K562 (cell line): Measurements from ENCODE around the gene KCNT1. TPM values are rescaled to one million over a fixed set of nuclear protein-coding genes. Genes with fewer than 3 reads are reported as not detected.

ENCODE experiments used
- ATAC-seq: fragments of 200-7000 bp; cut with Tn5 transposase; 3 replicates; pipeline ENCODE4 v1.9.1; 2020; ENCODE audit warnings: moderate library complexity
- BruUV-seq: library from RNA; stranded (reverse); fragments of 400-500 nt; replicated peaks from 2 replicates; lab custom pipeline; 2021; lab: Mats Ljungman, UMichigan
- CTCF ChIA-PET: fragments of 300-600 bp; formaldehyde crosslinking; extraction: SDS; loops from one replicate; lab custom pipeline; 2021; ENCODE audit warnings: low intra/inter-chr PET ratio; lab: Yijun Ruan, JAX
- POLR2A ChIA-PET: fragments of 300-600, 350-650 bp; sonication (Branson Sonifier 250); formaldehyde crosslinking; extraction: SDS; loops from one replicate; lab custom pipeline; 2021; ENCODE audit warnings: antibody characterized with exemption, inconsistent platforms; lab: Yijun Ruan, JAX
- DNase-seq, 4 experiments: peaks; one replicate each; pipeline versions ENCODE4 v3.0.0 to v3.0.0-alpha.2; 2011 to 2018; ENCODE audit warnings: low spot score in 3 of 4, mixed read lengths in 3 of 4; ENCODE audit errors: extremely low read depth in 1 of 4
- FAIRE-seq: peaks from 2 replicates; lab custom pipeline; 2011; peaks lifted over from hg19 to GRCh38; lab: Jason Lieb, UNC
- H2AFZ ChIP-seq: 2 replicates; pipeline ENCODE4 v1.6.0; 2011; ENCODE audit warnings: low read depth, low read length, control low read depth, inconsistent platforms
- H3K27ac ChIP-seq: fragments of 200-600 bp; 3 replicates; pipeline ENCODE4 v1.8.0; 2011; ENCODE audit warnings: low read depth, mild to moderate bottlenecking, control low read depth, inconsistent platforms, low read length, moderate library complexity, mixed read lengths; ENCODE audit errors: extremely low read depth
- H3K27me3 ChIP-seq, 2 experiments: fragments of 300-600 bp in 1 of 2; 2 replicates in 1 of 2; 3 replicates in 1 of 2; pipeline versions ENCODE4 v1.6.0 to v1.8.0; 2011; ENCODE audit warnings: inconsistent platforms in 2 of 2, low read length in 2 of 2, mild to moderate bottlenecking in 1 of 2, mixed read lengths in 1 of 2, moderate library complexity in 1 of 2; ENCODE audit not compliant: control insufficient read depth in 2 of 2, insufficient read depth in 2 of 2
- H3K36me3 ChIP-seq: fragments of 300-600 bp; 3 replicates; pipeline ENCODE4 v1.8.0; 2011; ENCODE audit warnings: mild to moderate bottlenecking, low read length, inconsistent platforms; ENCODE audit not compliant: control insufficient read depth, insufficient read depth
- H3K4me1 ChIP-seq, 2 experiments: fragments of 200-600 bp in 1 of 2; replicated peaks in 1 of 2; 2 replicates in 1 of 2; 3 replicates in 1 of 2; pipeline versions ENCODE4 v1.5.1 to v1.8.0; 2011; ENCODE audit warnings: inconsistent platforms in 2 of 2, low read length in 2 of 2, mild to moderate bottlenecking in 1 of 2, mixed read lengths in 1 of 2, moderate library complexity in 1 of 2; ENCODE audit not compliant: control insufficient read depth in 2 of 2, insufficient read depth in 2 of 2
- H3K4me2 ChIP-seq: 2 replicates; pipeline ENCODE4 v1.6.1; 2011; ENCODE audit warnings: low read length, control low read depth, inconsistent platforms, mixed read lengths; ENCODE audit not compliant: insufficient read depth
- H3K4me3 ChIP-seq: fragments of 200-600 bp; sonication (generic), shearing (Covaris generic); 2 replicates; pipeline ENCODE4 v1.5.1; 2016; ENCODE audit warnings: control low read depth, inconsistent platforms
- H3K79me2 ChIP-seq: fragments of 200-600 bp; 3 replicates; pipeline ENCODE4 v1.8.0; 2011; ENCODE audit warnings: low read length, inconsistent platforms; ENCODE audit not compliant: control insufficient read depth, insufficient read depth
- H3K9ac ChIP-seq, 2 experiments: 2 replicates each; pipeline versions ENCODE4 v1.6.0 to v1.6.1; 2011; ENCODE audit warnings: low read depth in 2 of 2, low read length in 2 of 2, control low read depth in 1 of 2, inconsistent platforms in 1 of 2, mild to moderate bottlenecking in 1 of 2, mixed read lengths in 1 of 2; ENCODE audit not compliant: insufficient read depth in 1 of 2
- H3K9me1 ChIP-seq: one replicate; pipeline ENCODE4 v1.6.0; 2011; ENCODE audit warnings: inconsistent platforms, mild to moderate bottlenecking, low read length, moderate library complexity; ENCODE audit not compliant: control insufficient read depth, insufficient read depth
- H3K9me3 ChIP-seq: replicated peaks from 2 replicates; pipeline ENCODE4 v1.5.1; 2011; ENCODE audit warnings: low read depth, low read length, inconsistent platforms; ENCODE audit not compliant: control insufficient read depth, insufficient read depth
- H4K20me1 ChIP-seq: replicated peaks from 2 replicates; pipeline ENCODE4 v1.6.1; 2011; ENCODE audit warnings: low read length, inconsistent platforms, mixed read lengths; ENCODE audit not compliant: control insufficient read depth, insufficient read depth
- ARHGAP35 ChIP-seq: fragments of 450-650 bp; IDR thresholded peaks from 2 replicates; pipeline ENCODE4 v1.6.1; 2018; ENCODE audit not compliant: partially characterized antibody
- EWSR1 ChIP-seq: fragments of 450-650 bp; IDR thresholded peaks from 2 replicates; pipeline ENCODE4 v1.6.1; 2018; ENCODE audit warnings: borderline replicate concordance, mild to moderate bottlenecking, low read depth, moderate library complexity; ENCODE audit not compliant: partially characterized antibody
- NFIC ChIP-seq: fragments of 450-650 bp; IDR thresholded peaks from 2 replicates; pipeline ENCODE4 v1.6.1; 2017; ENCODE audit warnings: mild to moderate bottlenecking, inconsistent platforms
- SAP30 ChIP-seq: fragments of 200-600 bp; sonication (generic); IDR thresholded peaks from 2 replicates; pipeline ENCODE4 v1.6.1; 2012; ENCODE audit warnings: borderline replicate concordance, low read depth, mild to moderate bottlenecking, moderate library complexity, low read length, control low read depth, inconsistent platforms; ENCODE audit not compliant: insufficient read depth, poor library complexity, severe bottlenecking
- SMARCC2 ChIP-seq: fragments of 450-650 bp; IDR thresholded peaks from 2 replicates; pipeline ENCODE4 v1.6.1; 2017; ENCODE audit warnings: antibody characterized with exemption, moderate library complexity, mild to moderate bottlenecking, low read depth
- ZBTB2 ChIP-seq: fragments of 450-650 bp; IDR thresholded peaks from 2 replicates; pipeline ENCODE4 v1.6.1; 2016; ENCODE audit warnings: antibody characterized with exemption
- ZFP30 ChIP-seq: fragments of 250-450 bp; sonication (Bioruptor Pico); IDR thresholded peaks from 2 replicates; pipeline ENCODE4 v1.8.0; 2022; ENCODE audit warnings: moderate library complexity, mild to moderate bottlenecking, inconsistent platforms, borderline replicate concordance
- WGBS: fragments of 100-300 bp; shearing (Covaris generic); methylation state at CpG from one replicate; pipeline ENCODE4 v1.1.6; 2016; ENCODE audit warnings: low coverage, mixed read lengths; ENCODE audit not compliant: insufficient coverage; ENCODE audit errors: missing lambda C conversion rate; 5-methylcytosine and 5-hydroxymethylcytosine counted together
- in situ Hi-C: fragments of 300-500 bp; cut with MboI; formaldehyde crosslinking; loops from 4 replicates; pipeline ENCODE4 v1.15.0; 2018; ENCODE audit warnings: inconsistent platforms, mixed read lengths
- intact Hi-C: fragments of 100-400 bp; cut with micrococcal nuclease; formaldehyde crosslinking; loops from 2 replicates; pipeline ENCODE4 v1.14.2; 2022
- polyA plus RNA-seq, 8 experiments: library from polyadenylated mRNA; depleted of rRNA in 4 of 8; stranded (reverse) in 5 of 8; unstranded in 3 of 8; fragments of >200 nt; fragmentation: Nextera tagmentation in 2 of 8; fragmentation: Illumina TruSeq in 1 of 8; extraction: Ambion mirVana in 2 of 8; extraction: Trizol in 1 of 8; gene quantifications; 2 replicates each; pipeline versions ENCODE4 v1.2.1 to v1.2.3, GENCODE V29; 2011 to 2014; ENCODE audit warnings: inconsistent platforms in 1 of 8, missing spikeins in 1 of 8
- total RNA-seq, 7 experiments: library from RNA; depleted of rRNA in 6 of 7; stranded (reverse); fragments of >200 nt in 6 of 7; fragmentation: Illumina TruSeq in 2 of 7; extraction: Trizol in 2 of 7; gene quantifications; 2 replicates each; pipeline versions ENCODE4 v1.2.1 to v1.2.3, GENCODE V29; 2011 to 2021; ENCODE audit warnings: low replicate concordance in 1 of 7
- TF ChIP-seq, protein P1 (sequence below): fragments of 250-450 bp; sonication (Bioruptor Pico); IDR thresholded peaks from 2 replicates; pipeline ENCODE4 v1.4.0; 2020; ENCODE audit warnings: borderline replicate concordance
- TF ChIP-seq, protein P2 (sequence below): sonication (generic); formaldehyde crosslinking; IDR thresholded peaks from 2 replicates; pipeline ENCODE4 v1.8.0; 2022; ENCODE audit warnings: mild to moderate bottlenecking, missing genetic modification reagents

The KCNT1 gene
- total and polyA plus RNA-seq, 9 of the 15 experiments (the other 6 are each of a cell fraction or from before 2014, with no cell fraction given), result 0.05 TPM; not detected in 8

DNA sequence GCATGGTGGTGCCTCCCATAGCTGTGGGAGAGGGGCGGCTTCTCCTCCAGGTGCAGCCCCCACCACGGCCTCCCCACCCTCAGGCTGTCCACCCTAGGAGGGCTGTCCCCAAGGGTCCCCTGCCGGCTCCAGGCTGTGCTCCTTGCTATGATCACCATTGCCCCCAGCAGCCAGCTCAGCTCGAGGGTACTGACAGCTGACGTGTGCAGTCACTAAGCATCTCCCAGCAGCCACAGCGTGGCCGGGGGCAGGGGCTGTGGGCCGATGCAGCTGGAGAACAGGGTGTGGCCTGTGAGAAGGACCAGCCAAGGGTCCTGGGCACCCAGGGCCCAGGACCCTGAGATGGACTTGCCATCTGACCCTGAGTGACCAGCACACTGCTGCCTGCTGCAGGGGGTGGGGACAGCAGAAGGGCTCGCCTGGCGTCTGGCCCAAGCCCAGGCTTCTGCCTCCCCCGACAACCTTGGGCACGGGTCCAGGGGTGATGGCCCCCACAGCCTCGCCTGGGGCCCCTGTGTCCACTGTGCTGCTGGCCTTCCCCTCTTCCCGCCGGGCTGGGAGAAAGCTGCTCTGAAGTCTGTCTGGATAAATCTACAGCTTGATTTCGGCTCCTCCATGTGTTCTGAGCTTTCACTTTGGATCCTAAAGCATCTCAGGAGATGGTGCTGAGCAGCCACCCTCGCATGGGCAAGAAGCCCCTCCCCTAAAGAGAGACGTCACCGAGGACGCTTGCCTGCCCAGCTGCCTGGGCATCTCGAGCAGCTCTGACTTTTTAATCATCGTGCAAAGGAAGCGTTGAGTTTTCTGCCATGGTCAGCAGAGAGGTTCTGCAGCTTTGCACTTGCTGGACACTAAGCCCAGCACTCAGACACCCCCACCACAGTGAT is 5.5 kb downstream of the KCNT1 start (continued):
- TF ChIP-seq, protein P1, sequence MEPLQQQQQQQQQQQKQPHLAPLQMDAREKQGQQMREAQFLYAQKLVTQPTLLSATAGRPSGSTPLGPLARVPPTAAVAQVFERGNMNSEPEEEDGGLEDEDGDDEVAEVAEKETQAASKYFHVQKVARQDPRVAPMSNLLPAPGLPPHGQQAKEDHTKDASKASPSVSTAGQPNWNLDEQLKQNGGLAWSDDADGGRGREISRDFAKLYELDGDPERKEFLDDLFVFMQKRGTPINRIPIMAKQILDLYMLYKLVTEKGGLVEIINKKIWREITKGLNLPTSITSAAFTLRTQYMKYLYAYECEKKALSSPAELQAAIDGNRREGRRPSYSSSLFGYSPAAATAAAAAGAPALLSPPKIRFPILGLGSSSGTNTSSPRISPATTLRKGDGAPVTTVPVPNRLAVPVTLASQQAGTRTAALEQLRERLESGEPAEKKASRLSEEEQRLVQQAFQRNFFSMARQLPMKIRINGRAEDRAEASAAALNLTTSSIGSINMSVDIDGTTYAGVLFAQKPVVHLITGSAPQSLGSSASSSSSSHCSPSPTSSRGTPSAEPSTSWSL (CRISPR knock-in tag), result no peak

- 2% methylated on average over 4 of the region's 4 CpGs for WGBS
- no peak for ATAC-seq
- no peak for DNase-seq
- Histone ChIP-seq H3K9me1 (no peaks in the 10 kb centered on the region), H3K4me3 (no peak overlapping the region), H3K36me3 (no peaks in the 10 kb centered on the region), H3K4me1 (peaks cover 0 to 17% of the 10 kb centered on the region in 2 experiments; a peak in 1 of 5 replicates), H3K9ac (no peak overlapping the region), H3K27ac (no peak overlapping the region), H2AFZ (no peak overlapping the region), H3K79me2 (no peaks in the 10 kb centered on the region), H3K27me3 (peaks cover 9 to 60% of the 10 kb centered on the region in 2 experiments; a peak in 4 of 5 replicates), H4K20me1 (peaks cover 3% of the 10 kb centered on the region), H3K9me3 (no peaks in the 10 kb centered on the region), H3K4me2 (no peak overlapping the region)
- FAIRE-seq, result no peak
- in situ Hi-C loops (no loop called here), intact Hi-C loops (loop anchor here (10.0 kb wide), 1 partner anchor 87 kb away; no protein-coding TSS in a partner anchor)
- ChIA-PET CTCF (no interaction called here), POLR2A (interaction anchor here (0.6 kb wide), 1 partner anchor 30 kb away, joined by 3 read pairs; no protein-coding TSS in a partner anchor)
- BruUV-seq, result no TSS peak
- no peak for TF ChIP-seq ZFP30
- no peak for TF ChIP-seq SMARCC2
- TF ChIP-seq, protein P2, sequence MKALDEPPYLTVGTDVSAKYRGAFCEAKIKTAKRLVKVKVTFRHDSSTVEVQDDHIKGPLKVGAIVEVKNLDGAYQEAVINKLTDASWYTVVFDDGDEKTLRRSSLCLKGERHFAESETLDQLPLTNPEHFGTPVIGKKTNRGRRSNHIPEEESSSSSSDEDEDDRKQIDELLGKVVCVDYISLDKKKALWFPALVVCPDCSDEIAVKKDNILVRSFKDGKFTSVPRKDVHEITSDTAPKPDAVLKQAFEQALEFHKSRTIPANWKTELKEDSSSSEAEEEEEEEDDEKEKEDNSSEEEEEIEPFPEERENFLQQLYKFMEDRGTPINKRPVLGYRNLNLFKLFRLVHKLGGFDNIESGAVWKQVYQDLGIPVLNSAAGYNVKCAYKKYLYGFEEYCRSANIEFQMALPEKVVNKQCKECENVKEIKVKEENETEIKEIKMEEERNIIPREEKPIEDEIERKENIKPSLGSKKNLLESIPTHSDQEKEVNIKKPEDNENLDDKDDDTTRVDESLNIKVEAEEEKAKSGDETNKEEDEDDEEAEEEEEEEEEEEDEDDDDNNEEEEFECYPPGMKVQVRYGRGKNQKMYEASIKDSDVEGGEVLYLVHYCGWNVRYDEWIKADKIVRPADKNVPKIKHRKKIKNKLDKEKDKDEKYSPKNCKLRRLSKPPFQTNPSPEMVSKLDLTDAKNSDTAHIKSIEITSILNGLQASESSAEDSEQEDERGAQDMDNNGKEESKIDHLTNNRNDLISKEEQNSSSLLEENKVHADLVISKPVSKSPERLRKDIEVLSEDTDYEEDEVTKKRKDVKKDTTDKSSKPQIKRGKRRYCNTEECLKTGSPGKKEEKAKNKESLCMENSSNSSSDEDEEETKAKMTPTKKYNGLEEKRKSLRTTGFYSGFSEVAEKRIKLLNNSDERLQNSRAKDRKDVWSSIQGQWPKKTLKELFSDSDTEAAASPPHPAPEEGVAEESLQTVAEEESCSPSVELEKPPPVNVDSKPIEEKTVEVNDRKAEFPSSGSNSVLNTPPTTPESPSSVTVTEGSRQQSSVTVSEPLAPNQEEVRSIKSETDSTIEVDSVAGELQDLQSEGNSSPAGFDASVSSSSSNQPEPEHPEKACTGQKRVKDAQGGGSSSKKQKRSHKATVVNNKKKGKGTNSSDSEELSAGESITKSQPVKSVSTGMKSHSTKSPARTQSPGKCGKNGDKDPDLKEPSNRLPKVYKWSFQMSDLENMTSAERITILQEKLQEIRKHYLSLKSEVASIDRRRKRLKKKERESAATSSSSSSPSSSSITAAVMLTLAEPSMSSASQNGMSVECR (CRISPR knock-in tag), result no peak
- no peak for TF ChIP-seq EWSR1
- no peak for TF ChIP-seq ARHGAP35
- TF ChIP-seq ZBTB2, result no peak
- TF ChIP-seq SAP30, result no peak
- TF ChIP-seq NFIC, result no peak
These were observed 6.2 kb downstream of the KCNT1 start for GRCh38 chr9:135708164-135708563.
